Activated CD8-positive, alpha-beta memory T cell treated with anti-CD3 and anti-CD28 coated beads, Interleukin-2, amount 10 ng/mL, durations not matched to agents 7 days and 5 days (primary cell): ENCODE data around the gene MIA3. TPM values are rescaled to one million over a fixed set of nuclear protein-coding genes. Genes with fewer than 3 reads are reported as not detected.

ENCODE experiments used
- ATAC-seq: fragments of 150-1000 bp; cut with Tn5 transposase; one replicate; pipeline ENCODE4 v1.10.0; 2021; ENCODE audit warnings: moderate library complexity
- CTCF ChIA-PET: fragments of 350-600 bp; sonication (Branson Sonifier 250); formaldehyde crosslinking; loops from one replicate; lab custom pipeline; 2021; ENCODE audit warnings: antibody characterized with exemption; lab: Charles Lee
- DNase-seq: peaks from one replicate; pipeline ENCODE4 v3.0.0-alpha.2; 2020
- H3K27ac Mint-ChIP-seq: one replicate; pipeline ENCODE4 v1.8.0; 2021; ENCODE audit warnings: mild to moderate bottlenecking, mixed read lengths
- H3K27me3 Mint-ChIP-seq: one replicate; pipeline ENCODE4 v1.8.0; 2021; ENCODE audit warnings: mixed read lengths
- H3K36me3 Mint-ChIP-seq: one replicate; pipeline ENCODE4 v1.8.0; 2021; ENCODE audit warnings: mild to moderate bottlenecking, mixed read lengths
- H3K4me1 Mint-ChIP-seq: one replicate; pipeline ENCODE4 v1.8.0; 2021; ENCODE audit warnings: mixed read lengths
- H3K4me3 Mint-ChIP-seq: one replicate; pipeline ENCODE4 v1.8.0; 2021; ENCODE audit warnings: mild to moderate bottlenecking, moderate library complexity, mixed read lengths
- H3K9me3 Mint-ChIP-seq: one replicate; pipeline ENCODE4 v1.8.0; 2022; ENCODE audit warnings: low read depth, mixed read lengths
- total RNA-seq, 2 experiments: library from RNA; stranded (reverse); gene quantifications; one replicate each; pipeline ENCODE4 v1.2.3, GENCODE V29; 2021

MIA3 gene
- total RNA-seq, 2 experiments from 2014 or later = 50.0 to 51.8 TPM

DNA sequence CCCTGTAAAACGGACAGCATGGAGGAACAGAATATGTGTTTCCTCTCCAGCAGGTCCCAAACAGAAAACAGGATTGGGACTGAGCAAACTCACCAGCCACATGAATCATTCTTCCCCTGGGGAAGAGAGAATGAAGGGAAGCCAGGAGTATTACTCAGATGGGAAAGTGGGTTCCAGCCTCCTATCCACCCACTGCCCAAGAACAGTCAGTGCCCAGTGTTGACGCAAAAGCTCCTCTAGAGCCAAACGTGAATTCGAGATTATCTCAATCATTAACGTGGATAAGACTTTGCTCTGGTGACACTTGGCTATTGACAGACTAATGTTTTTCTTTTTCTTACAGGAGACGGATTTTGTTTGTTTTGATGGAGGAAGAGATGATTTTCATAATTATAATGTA, 9.3 kb downstream of the MIA3 start:
- ATAC-seq (no peak), DNase-seq (no peak)
- Mint-ChIP-seq H3K9me3 (no peaks in the 10 kb centered on the region), H3K36me3 (peaks cover 21% of the 10 kb centered on the region), H3K27me3 (no peaks in the 10 kb centered on the region), H3K27ac (no peak overlapping the region), H3K4me3 (no peak overlapping the region), H3K4me1 (peaks cover 3% of the 10 kb centered on the region)
- CTCF ChIA-PET = interaction anchor here (0.9 to 1.5 kb wide), 2 partner anchors 9 to 161 kb away, joined by 3 read pairs; partner anchors contain the start of gene MIA3

- H3K36me3 Mint-ChIP-seq = peaks cover 23% of the 10 kb centered on the region
- ATAC-seq (no peak), DNase-seq (no peak)
- no peaks in the 10 kb centered on the region for H3K9me3 Mint-ChIP-seq
- peaks cover 11% of the 10 kb centered on the region for H3K4me1 Mint-ChIP-seq
- H3K27ac Mint-ChIP-seq = no peak overlapping the region
- H3K4me3 Mint-ChIP-seq = no peak overlapping the region
- CTCF ChIA-PET = interaction anchor here (2.0 kb wide), 1 partner anchor 165 kb away, joined by 8 read pairs; no protein-coding TSS in a partner anchor
- H3K27me3 Mint-ChIP-seq = no peaks in the 10 kb centered on the region
Measured at GRCh38 chr1:222629921-222630535, 12.1 kb downstream of the MIA3 start.

DNA sequence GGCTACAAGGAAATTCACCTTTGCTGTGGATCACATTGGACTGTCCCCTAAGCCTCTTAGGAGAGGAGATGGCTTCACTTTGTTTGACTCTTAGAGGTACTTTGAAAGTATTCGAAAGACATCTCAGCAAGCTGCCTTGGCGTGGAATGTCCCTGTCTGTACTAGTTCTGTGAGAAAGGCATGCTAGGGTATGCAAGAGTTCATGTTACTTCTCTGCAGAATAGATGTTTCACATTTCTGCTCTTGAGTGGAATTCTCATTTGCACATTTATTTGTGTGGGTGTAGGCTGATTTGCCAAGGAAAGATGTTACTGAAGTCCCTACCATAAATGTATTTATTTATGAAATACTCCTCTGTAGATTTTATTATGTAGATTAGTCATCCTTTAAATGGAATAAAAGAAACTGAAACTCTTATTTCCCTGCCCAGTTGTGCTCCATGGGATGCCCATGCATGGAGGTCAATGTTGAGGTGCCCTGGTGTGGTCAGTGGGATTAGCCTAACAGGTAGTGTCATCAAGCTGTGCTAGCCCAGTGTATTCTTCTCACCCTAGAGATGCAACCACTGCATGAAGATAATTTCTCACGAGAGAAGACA, 13.8 kb downstream of the MIA3 start:
- DNase-seq = no peak
- ATAC-seq = no peak
- no peaks in the 10 kb centered on the region for H3K27me3 Mint-ChIP-seq
- H3K4me1 Mint-ChIP-seq = peaks cover 11% of the 10 kb centered on the region
- H3K36me3 Mint-ChIP-seq = peaks cover 27% of the 10 kb centered on the region
- no peak overlapping the region for H3K27ac Mint-ChIP-seq
- no peaks in the 10 kb centered on the region for H3K9me3 Mint-ChIP-seq
- H3K4me3 Mint-ChIP-seq = no peak overlapping the region
- CTCF ChIA-PET = interaction anchor here (1.0 to 7.0 kb wide), 2 partner anchors 12 to 167 kb away, joined by 5 to 74 read pairs; no protein-coding TSS in a partner anchor

GRCh38 chr1:222632749-222633148, 14.9 kb downstream of the MIA3 start:
- no peaks in the 10 kb centered on the region for H3K9me3 Mint-ChIP-seq
- peaks cover 11% of the 10 kb centered on the region for H3K4me1 Mint-ChIP-seq
- no peak overlapping the region for H3K4me3 Mint-ChIP-seq
- no peak overlapping the region for H3K27ac Mint-ChIP-seq
- no peak for ATAC-seq
- DNase-seq = no peak
- H3K36me3 Mint-ChIP-seq = peaks cover 26% of the 10 kb centered on the region
- CTCF ChIA-PET = interaction anchor here (1.0 to 7.0 kb wide), 3 partner anchors 11 to 168 kb away, joined by 5 to 74 read pairs (median 7); no protein-coding TSS in a partner anchor
- no peaks in the 10 kb centered on the region for H3K27me3 Mint-ChIP-seq

GRCh38 chr1:222634180-222635013, 16.5 kb downstream of the MIA3 start:
- H3K27me3 Mint-ChIP-seq = no peaks in the 10 kb centered on the region
- H3K9me3 Mint-ChIP-seq = no peaks in the 10 kb centered on the region
- CTCF ChIA-PET = interaction anchor here (0.7 to 7.0 kb wide), 29 partner anchors 10 to 986 kb away, joined by 3 to 74 read pairs (median 5); partner anchors contain the start of gene TAF1A
- peak; percentile 75 for DNase-seq
- H3K36me3 Mint-ChIP-seq = peaks cover 25% of the 10 kb centered on the region
- H3K4me3 Mint-ChIP-seq = no peak overlapping the region
- ATAC-seq = peak; percentile 86
- peak overlapping the region; percentile 21 for H3K27ac Mint-ChIP-seq
- peaks cover 11% of the 10 kb centered on the region for H3K4me1 Mint-ChIP-seq

DNA sequence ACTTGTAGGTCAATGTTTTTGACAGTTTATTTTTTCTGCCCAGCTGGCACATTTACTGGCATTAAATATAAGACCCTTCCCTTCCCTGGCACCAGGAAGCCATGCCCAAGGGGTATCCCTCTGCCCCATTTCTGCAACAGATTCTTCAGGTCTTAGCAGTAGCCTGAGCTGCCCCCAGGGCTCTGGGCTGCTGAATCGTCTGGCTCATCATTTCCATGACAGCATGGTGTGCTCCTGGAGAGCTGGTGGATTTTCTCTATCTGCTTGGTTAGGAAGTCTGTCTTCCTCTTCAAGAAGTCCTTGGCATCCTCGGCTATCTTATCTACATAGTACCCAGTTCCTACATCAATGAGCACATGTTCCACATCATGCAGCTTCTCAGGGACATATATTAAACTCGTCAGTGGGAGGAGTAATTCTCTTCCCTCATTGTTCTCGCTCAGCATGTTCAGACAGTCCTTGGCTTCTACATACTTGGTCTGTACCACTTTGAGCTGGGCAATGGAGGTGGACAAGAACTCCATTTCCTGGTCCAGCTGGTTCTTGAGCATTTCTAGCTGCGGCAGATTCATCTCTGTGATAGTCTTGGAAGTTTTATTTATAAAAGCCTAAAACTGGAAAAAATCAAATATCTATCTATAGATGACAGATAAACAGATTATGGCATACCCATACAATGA, 23.5 kb downstream of the MIA3 start:
- Mint-ChIP-seq H3K27me3 (no peaks in the 10 kb centered on the region), H3K36me3 (peaks cover 19% of the 10 kb centered on the region), H3K27ac (no peak overlapping the region), H3K4me3 (no peak overlapping the region), H3K4me1 (peaks cover 16% of the 10 kb centered on the region), H3K9me3 (no peaks in the 10 kb centered on the region)
- no peak for DNase-seq
- no peak for ATAC-seq
- CTCF ChIA-PET = interaction anchor here (4.0 kb wide), 1 partner anchor 176 kb away, joined by 19 read pairs; no protein-coding TSS in a partner anchor

- H3K9me3 Mint-ChIP-seq = no peaks in the 10 kb centered on the region
- DNase-seq (no peak), ATAC-seq (no peak)
- H3K4me3 Mint-ChIP-seq = peak overlapping the region; percentile 8
- H3K4me1 Mint-ChIP-seq = peaks cover 16% of the 10 kb centered on the region
- H3K36me3 Mint-ChIP-seq = peaks cover 18% of the 10 kb centered on the region
- CTCF ChIA-PET = interaction anchor here (4.0 kb wide), 1 partner anchor 178 kb away, joined by 19 read pairs; no protein-coding TSS in a partner anchor
- no peaks in the 10 kb centered on the region for H3K27me3 Mint-ChIP-seq
- H3K27ac Mint-ChIP-seq = no peak overlapping the region
Measured at GRCh38 chr1:222642468-222642867, 24.6 kb downstream of the MIA3 start.

- Mint-ChIP-seq H3K4me3 (peak overlapping the region; percentile 99), H3K27ac (peak overlapping the region; percentile 100), H3K36me3 (peaks cover 22% of the 10 kb centered on the region), H3K4me1 (peaks cover 18% of the 10 kb centered on the region), H3K9me3 (no peaks in the 10 kb centered on the region), H3K27me3 (no peaks in the 10 kb centered on the region)
- ATAC-seq = no peak
- CTCF ChIA-PET = interaction anchor here (1.0 to 3.1 kb wide), 7 partner anchors 10 to 179 kb away, joined by 3 to 28 read pairs (median 5); partner anchors contain the start of gene TAF1A
- no peak for DNase-seq
Measured at GRCh38 chr1:222643606-222643937, 25.7 kb downstream of the MIA3 start.

DNA sequence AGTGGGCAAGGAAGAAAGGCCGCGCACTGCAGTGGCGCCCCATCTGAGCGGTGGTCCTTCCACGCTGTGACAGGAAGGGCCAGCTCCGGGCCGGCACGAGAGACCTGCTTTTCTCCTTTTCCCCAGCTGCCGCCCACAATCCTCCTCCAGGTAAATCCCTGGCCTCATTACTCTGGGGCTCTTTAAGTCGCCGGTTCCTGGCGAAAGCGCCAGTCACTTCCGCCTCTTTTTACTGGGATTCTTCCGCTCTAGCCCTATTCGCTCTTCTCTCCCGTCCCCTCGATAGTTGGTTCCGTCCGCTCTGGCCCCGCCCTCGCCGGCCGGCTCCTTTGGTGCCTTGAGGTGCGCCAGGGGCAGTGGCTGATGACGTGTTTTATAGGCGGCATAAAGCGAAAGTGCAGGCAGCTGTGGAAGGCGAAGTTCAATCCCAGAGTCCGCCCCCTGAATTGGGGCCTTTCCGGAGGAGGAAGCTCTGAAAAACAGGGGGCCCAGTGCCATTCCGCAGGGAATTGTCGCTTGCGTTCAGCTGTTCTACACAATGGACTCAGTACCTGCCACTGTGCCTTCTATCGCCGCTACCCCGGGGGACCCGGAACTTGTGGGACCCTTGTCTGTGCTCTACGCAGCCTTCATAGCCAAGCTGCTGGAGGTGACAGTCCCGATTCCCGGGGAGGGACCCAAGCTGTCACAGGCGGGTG, 26.2 kb downstream of the MIA3 start:
- H3K27me3 Mint-ChIP-seq = no peaks in the 10 kb centered on the region
- peaks cover 18% of the 10 kb centered on the region for H3K4me1 Mint-ChIP-seq
- H3K36me3 Mint-ChIP-seq = peaks cover 20% of the 10 kb centered on the region
- no peaks in the 10 kb centered on the region for H3K9me3 Mint-ChIP-seq
- CTCF ChIA-PET = interaction anchor here (1.0 to 3.1 kb wide), 7 partner anchors 10 to 179 kb away, joined by 3 to 28 read pairs (median 5); partner anchors contain the start of gene TAF1A
- DNase-seq (peak; percentile 99), ATAC-seq (peak; percentile 99)
- H3K27ac Mint-ChIP-seq = peak overlapping the region; percentile 100
- H3K4me3 Mint-ChIP-seq = peak overlapping the region; percentile 99

DNA sequence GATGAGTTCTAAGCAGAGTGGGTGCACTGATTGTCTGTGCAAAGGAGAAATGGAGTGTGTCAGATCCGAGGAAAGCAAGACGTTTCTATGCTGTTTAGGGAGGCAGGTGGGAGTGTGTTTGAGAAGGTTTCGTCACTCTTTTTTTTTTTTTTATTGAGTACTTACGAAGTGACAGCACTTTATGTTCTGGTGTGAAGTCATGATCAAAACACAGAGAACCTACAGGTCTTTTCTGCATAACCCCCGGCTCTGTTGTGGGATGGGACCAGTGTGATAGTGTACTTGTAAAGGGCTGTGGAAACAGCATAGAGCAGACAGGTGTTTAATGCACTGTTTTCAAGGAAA, 26.7 kb downstream of the MIA3 start:
- ATAC-seq (no peak), DNase-seq (no peak)
- CTCF ChIA-PET = interaction anchor here (1.0 to 3.1 kb wide), 8 partner anchors 9 to 189 kb away, joined by 3 to 28 read pairs (median 5); partner anchors contain the start of gene TAF1A
- Mint-ChIP-seq H3K36me3 (peaks cover 18% of the 10 kb centered on the region), H3K27me3 (no peaks in the 10 kb centered on the region), H3K27ac (peak overlapping the region; percentile 100), H3K4me3 (peak overlapping the region; percentile 99), H3K4me1 (peaks cover 18% of the 10 kb centered on the region), H3K9me3 (no peaks in the 10 kb centered on the region)

DNA sequence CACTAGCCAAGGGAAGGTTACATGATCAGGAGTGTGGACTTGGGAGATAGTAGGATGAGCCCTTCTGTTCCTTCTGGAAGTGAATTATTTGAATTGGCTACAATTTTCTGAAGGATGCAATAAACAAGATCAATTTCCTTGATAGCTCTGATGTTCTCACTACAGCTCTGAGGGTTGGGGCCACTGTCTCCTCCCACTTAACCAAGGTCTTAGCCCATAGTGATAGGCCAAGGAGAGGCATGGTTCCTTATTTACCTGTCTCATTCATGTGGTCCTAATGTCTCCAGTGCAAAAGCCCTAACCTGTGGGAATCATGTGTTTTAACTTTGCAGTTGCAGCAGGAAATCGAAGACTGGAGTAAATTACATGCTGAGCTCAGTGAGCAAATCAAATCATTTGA, 34.8 kb downstream of the MIA3 start:
- Mint-ChIP-seq H3K4me3 (no peak overlapping the region), H3K9me3 (no peaks in the 10 kb centered on the region), H3K27ac (peak overlapping the region; percentile 87), H3K4me1 (peaks cover 49% of the 10 kb centered on the region), H3K36me3 (peaks cover 79% of the 10 kb centered on the region), H3K27me3 (no peaks in the 10 kb centered on the region)
- CTCF ChIA-PET = interaction anchor here (1.0 to 3.1 kb wide), 4 partner anchors 8 to 188 kb away, joined by 3 to 22 read pairs (median 7); partner anchors contain the start of genes AIDA and BROX
- no peak for DNase-seq
- no peak for ATAC-seq
